ENCODE results near the gene OTOGL. TPM values are rescaled to one million over a fixed set of nuclear protein-coding genes. Genes with fewer than 3 reads are reported as not detected.

OTOGL gene
- polyA plus RNA-seq, 1 donor from 2014 or later = 0.33 TPM

DNA sequence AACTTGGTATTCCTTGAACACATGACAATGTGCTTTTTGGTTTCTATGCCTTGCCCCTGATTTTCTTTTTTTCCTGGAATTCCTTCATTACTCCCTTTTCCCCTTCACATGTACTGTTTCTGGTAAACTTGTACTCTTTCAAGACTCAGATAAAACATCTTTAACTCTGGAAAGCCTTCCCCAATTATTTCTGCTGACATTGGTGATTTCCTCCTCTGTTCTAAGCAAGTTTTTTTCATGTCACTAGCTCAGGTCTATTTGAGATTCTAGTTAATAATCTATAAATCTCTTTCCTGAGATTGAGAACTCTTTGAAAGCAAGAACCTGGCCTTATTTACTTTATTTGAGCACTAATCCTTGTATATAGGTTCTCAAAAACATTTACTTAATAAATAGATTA is 320.7 kb downstream of the OTOGL start:
- no peak overlapping the region for H3K9ac ChIP-seq (ENCODE audit: low read length)
- H3K27me3 ChIP-seq (ENCODE audit: insufficient read depth, low read depth, low read length) = no peaks in the 10 kb centered on the region
- no peaks in the 10 kb centered on the region for H3F3A ChIP-seq (ENCODE audit: insufficient read depth, low read length, poor library complexity, severe bottlenecking)
- no peaks in the 10 kb centered on the region for H3K9me3 ChIP-seq (ENCODE audit: low read length)
- TF ChIP-seq POLR2AphosphoS5 (IDR thresholded peaks at IDR 0.05) (no peak), MXI1 (conservative IDR thresholded peaks at IDR 0.05; ENCODE audit: poor library complexity, severe bottlenecking) (no peak), EP300 (conservative IDR thresholded peaks at IDR 0.05; ENCODE audit: poor library complexity, severe bottlenecking) (no peak), TAF1 (IDR thresholded peaks at IDR 0.05; ENCODE audit: low read depth) (no peak), SMC3 (conservative IDR thresholded peaks at IDR 0.05; ENCODE audit: poor library complexity) (no peak)
- TF ChIP-seq, protein P1, sequence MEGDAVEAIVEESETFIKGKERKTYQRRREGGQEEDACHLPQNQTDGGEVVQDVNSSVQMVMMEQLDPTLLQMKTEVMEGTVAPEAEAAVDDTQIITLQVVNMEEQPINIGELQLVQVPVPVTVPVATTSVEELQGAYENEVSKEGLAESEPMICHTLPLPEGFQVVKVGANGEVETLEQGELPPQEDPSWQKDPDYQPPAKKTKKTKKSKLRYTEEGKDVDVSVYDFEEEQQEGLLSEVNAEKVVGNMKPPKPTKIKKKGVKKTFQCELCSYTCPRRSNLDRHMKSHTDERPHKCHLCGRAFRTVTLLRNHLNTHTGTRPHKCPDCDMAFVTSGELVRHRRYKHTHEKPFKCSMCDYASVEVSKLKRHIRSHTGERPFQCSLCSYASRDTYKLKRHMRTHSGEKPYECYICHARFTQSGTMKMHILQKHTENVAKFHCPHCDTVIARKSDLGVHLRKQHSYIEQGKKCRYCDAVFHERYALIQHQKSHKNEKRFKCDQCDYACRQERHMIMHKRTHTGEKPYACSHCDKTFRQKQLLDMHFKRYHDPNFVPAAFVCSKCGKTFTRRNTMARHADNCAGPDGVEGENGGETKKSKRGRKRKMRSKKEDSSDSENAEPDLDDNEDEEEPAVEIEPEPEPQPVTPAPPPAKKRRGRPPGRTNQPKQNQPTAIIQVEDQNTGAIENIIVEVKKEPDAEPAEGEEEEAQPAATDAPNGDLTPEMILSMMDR (IDR thresholded peaks at IDR 0.05; ENCODE audit: poor library complexity, severe bottlenecking) = no peak
- H3K79me2 ChIP-seq (replicated peaks; ENCODE audit: insufficient read depth, low read length) = no peaks in the 10 kb centered on the region
- H3K36me3 ChIP-seq (ENCODE audit: insufficient read depth, low read length) = no peaks in the 10 kb centered on the region
- no peak overlapping the region for H3K4me2 ChIP-seq (ENCODE audit: low read length)
- H3K27ac ChIP-seq (ENCODE audit: low read length) = no peak overlapping the region
- H2AFZ ChIP-seq (ENCODE audit: low read depth, low read length) = no peak overlapping the region
- H3K4me3 ChIP-seq (ENCODE audit: low read length) = no peak overlapping the region
- H3K9me2 ChIP-seq (ENCODE audit: insufficient read depth, low read length) = no peaks in the 10 kb centered on the region
- no peaks in the 10 kb centered on the region for H4K20me1 ChIP-seq (ENCODE audit: insufficient read depth)

DNA sequence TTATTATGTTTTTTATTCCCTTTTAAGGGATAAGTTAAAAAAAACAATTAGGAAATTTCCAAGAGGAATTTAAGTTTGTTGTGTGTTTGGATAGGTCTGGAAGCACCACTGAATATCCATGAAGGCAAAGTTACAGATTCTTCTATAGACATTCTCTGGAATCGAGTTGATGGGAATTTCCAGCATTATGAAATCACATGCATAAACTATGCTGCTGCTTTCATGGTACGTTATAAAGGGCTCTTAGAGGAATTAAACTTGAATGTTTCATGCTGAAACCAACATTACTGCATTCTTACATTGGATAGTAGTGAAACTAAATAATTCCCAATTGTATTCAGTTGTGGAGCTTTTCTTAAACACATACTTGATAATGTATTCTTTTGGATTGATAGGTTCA is 323.2 kb downstream of the OTOGL start:
- H3K27me3 ChIP-seq (ENCODE audit: insufficient read depth, low read depth, low read length) = no peaks in the 10 kb centered on the region
- no peaks in the 10 kb centered on the region for H3K9me2 ChIP-seq (ENCODE audit: insufficient read depth, low read length)
- no peaks in the 10 kb centered on the region for H3K9me3 ChIP-seq (ENCODE audit: low read length)
- no peaks in the 10 kb centered on the region for H3F3A ChIP-seq (ENCODE audit: insufficient read depth, low read length, poor library complexity, severe bottlenecking)
- H3K4me2 ChIP-seq (ENCODE audit: low read length) = no peak overlapping the region
- TF ChIP-seq TAF1 (IDR thresholded peaks at IDR 0.05; ENCODE audit: low read depth) (no peak), MXI1 (conservative IDR thresholded peaks at IDR 0.05; ENCODE audit: poor library complexity, severe bottlenecking) (no peak), POLR2AphosphoS5 (IDR thresholded peaks at IDR 0.05) (no peak), RAD21 (conservative IDR thresholded peaks at IDR 0.05) (no peak), EZH2 (IDR thresholded peaks at IDR 0.05; ENCODE audit: borderline replicate concordance, insufficient read depth, low read length, poor library complexity, severe bottlenecking) (no peak), SMC3 (conservative IDR thresholded peaks at IDR 0.05; ENCODE audit: poor library complexity) (no peak)
- TF ChIP-seq, protein P2, sequence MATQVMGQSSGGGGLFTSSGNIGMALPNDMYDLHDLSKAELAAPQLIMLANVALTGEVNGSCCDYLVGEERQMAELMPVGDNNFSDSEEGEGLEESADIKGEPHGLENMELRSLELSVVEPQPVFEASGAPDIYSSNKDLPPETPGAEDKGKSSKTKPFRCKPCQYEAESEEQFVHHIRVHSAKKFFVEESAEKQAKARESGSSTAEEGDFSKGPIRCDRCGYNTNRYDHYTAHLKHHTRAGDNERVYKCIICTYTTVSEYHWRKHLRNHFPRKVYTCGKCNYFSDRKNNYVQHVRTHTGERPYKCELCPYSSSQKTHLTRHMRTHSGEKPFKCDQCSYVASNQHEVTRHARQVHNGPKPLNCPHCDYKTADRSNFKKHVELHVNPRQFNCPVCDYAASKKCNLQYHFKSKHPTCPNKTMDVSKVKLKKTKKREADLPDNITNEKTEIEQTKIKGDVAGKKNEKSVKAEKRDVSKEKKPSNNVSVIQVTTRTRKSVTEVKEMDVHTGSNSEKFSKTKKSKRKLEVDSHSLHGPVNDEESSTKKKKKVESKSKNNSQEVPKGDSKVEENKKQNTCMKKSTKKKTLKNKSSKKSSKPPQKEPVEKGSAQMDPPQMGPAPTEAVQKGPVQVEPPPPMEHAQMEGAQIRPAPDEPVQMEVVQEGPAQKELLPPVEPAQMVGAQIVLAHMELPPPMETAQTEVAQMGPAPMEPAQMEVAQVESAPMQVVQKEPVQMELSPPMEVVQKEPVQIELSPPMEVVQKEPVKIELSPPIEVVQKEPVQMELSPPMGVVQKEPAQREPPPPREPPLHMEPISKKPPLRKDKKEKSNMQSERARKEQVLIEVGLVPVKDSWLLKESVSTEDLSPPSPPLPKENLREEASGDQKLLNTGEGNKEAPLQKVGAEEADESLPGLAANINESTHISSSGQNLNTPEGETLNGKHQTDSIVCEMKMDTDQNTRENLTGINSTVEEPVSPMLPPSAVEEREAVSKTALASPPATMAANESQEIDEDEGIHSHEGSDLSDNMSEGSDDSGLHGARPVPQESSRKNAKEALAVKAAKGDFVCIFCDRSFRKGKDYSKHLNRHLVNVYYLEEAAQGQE (IDR thresholded peaks at IDR 0.05; ENCODE audit: borderline replicate concordance) = no peak
- TF ChIP-seq, protein P1 (IDR thresholded peaks at IDR 0.05; ENCODE audit: poor library complexity, severe bottlenecking) = no peak
- H2AFZ ChIP-seq (ENCODE audit: low read depth, low read length) = no peak overlapping the region
- no peaks in the 10 kb centered on the region for H3K79me2 ChIP-seq (replicated peaks; ENCODE audit: insufficient read depth, low read length)
- H3K9ac ChIP-seq (ENCODE audit: low read length) = no peak overlapping the region
- H3K36me3 ChIP-seq (ENCODE audit: insufficient read depth, low read length) = no peaks in the 10 kb centered on the region
- no peaks in the 10 kb centered on the region for H4K20me1 ChIP-seq (ENCODE audit: insufficient read depth)
- no peak overlapping the region for H3K4me3 ChIP-seq (ENCODE audit: low read length)
- no peak overlapping the region for H3K27ac ChIP-seq (ENCODE audit: low read length)

Small RNAs within 50 kb of the gene (small RNA-seq; reads per million reads assigned to genes)
- gene RN7SKP261 (0 reads per million in 3 experiments), gene RNU7-106P (0 reads per million in 3 experiments)

Other genes with a start within 250 kb of the OTOGL start
- 67.2 and 68.2 TPM in 2 replicates for gene PPP1R12A, start 164.4 kb upstream of the OTOGL start, polyA plus RNA-seq

All from neural cell (in vitro differentiated cells).